ENCODE data around the gene LMO1. TPM values are rescaled to one million over a fixed set of nuclear protein-coding genes. Genes with fewer than 3 reads are reported as not detected.

LMO1 gene
- total RNA-seq, 1 experiment from 2014 or later = 0.27 TPM

DNA sequence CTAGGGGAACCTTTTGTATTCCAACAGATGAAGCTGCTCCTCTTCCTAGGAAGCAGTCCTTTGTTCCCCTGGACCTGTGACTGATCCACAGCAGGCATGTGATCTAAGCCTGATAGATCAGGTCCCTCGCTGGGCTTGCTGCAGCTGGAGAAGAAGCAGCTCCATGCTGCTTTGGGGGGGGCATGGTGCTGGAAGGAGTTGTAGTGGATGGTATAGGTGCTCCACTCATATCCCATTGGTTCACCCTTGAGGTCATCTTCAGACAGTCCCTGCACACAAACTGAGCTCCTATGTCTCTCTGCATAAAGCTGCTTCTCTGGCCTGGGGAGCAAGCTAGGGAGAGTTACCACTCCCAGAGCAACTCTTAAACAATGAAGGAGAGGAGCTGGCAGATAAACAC lies 85.4 kb downstream of the LMO1 start (continued):
- TF ChIP-seq POLR2AphosphoS5 (IDR thresholded peaks at IDR 0.05; ENCODE audit: low read depth, low read length) = no peak
- TF ChIP-seq, protein P1, sequence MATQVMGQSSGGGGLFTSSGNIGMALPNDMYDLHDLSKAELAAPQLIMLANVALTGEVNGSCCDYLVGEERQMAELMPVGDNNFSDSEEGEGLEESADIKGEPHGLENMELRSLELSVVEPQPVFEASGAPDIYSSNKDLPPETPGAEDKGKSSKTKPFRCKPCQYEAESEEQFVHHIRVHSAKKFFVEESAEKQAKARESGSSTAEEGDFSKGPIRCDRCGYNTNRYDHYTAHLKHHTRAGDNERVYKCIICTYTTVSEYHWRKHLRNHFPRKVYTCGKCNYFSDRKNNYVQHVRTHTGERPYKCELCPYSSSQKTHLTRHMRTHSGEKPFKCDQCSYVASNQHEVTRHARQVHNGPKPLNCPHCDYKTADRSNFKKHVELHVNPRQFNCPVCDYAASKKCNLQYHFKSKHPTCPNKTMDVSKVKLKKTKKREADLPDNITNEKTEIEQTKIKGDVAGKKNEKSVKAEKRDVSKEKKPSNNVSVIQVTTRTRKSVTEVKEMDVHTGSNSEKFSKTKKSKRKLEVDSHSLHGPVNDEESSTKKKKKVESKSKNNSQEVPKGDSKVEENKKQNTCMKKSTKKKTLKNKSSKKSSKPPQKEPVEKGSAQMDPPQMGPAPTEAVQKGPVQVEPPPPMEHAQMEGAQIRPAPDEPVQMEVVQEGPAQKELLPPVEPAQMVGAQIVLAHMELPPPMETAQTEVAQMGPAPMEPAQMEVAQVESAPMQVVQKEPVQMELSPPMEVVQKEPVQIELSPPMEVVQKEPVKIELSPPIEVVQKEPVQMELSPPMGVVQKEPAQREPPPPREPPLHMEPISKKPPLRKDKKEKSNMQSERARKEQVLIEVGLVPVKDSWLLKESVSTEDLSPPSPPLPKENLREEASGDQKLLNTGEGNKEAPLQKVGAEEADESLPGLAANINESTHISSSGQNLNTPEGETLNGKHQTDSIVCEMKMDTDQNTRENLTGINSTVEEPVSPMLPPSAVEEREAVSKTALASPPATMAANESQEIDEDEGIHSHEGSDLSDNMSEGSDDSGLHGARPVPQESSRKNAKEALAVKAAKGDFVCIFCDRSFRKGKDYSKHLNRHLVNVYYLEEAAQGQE (IDR thresholded peaks at IDR 0.05; ENCODE audit: low read depth) = no peak

DNA sequence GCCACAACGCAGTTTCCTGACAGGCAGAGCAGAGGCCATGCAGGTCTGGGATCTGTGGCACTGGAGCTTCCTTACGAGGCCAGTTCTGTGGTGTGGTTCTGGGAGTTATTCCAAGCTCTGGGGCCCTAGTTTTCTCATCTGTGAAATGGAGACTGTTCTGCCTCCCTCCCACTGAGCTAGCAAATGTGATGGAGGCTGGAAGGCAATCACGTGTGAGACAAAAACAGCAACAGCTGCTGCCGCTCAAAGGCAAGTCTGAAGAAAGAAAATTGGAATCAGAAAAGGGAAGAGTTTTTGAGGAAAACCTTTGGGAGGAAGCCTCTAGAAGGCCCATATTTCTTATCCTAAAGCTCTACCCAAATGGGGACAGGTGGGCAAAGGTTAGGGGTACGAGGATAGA lies 86.5 kb downstream of the LMO1 start:
- TF ChIP-seq, protein P1 (IDR thresholded peaks at IDR 0.05; ENCODE audit: low read depth) = no peak
- TF ChIP-seq, protein P2, sequence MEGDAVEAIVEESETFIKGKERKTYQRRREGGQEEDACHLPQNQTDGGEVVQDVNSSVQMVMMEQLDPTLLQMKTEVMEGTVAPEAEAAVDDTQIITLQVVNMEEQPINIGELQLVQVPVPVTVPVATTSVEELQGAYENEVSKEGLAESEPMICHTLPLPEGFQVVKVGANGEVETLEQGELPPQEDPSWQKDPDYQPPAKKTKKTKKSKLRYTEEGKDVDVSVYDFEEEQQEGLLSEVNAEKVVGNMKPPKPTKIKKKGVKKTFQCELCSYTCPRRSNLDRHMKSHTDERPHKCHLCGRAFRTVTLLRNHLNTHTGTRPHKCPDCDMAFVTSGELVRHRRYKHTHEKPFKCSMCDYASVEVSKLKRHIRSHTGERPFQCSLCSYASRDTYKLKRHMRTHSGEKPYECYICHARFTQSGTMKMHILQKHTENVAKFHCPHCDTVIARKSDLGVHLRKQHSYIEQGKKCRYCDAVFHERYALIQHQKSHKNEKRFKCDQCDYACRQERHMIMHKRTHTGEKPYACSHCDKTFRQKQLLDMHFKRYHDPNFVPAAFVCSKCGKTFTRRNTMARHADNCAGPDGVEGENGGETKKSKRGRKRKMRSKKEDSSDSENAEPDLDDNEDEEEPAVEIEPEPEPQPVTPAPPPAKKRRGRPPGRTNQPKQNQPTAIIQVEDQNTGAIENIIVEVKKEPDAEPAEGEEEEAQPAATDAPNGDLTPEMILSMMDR (IDR thresholded peaks at IDR 0.05 in 2 of 3, conservative IDR thresholded peaks at IDR 0.05 in 1 of 3; ENCODE audit: borderline replicate concordance in 1 of 3, insufficient read depth in 1 of 3, low read depth in 2 of 3, low read length in 2 of 3) = no peak
- TF ChIP-seq, protein P3, sequence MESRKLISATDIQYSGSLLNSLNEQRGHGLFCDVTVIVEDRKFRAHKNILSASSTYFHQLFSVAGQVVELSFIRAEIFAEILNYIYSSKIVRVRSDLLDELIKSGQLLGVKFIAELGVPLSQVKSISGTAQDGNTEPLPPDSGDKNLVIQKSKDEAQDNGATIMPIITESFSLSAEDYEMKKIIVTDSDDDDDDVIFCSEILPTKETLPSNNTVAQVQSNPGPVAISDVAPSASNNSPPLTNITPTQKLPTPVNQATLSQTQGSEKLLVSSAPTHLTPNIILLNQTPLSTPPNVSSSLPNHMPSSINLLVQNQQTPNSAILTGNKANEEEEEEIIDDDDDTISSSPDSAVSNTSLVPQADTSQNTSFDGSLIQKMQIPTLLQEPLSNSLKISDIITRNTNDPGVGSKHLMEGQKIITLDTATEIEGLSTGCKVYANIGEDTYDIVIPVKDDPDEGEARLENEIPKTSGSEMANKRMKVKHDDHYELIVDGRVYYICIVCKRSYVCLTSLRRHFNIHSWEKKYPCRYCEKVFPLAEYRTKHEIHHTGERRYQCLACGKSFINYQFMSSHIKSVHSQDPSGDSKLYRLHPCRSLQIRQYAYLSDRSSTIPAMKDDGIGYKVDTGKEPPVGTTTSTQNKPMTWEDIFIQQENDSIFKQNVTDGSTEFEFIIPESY (IDR thresholded peaks at IDR 0.05; ENCODE audit: extremely low read depth, insufficient replicate concordance, low read length) = no peak
- TF ChIP-seq RAD21 (IDR thresholded peaks at IDR 0.05; ENCODE audit: low read depth) (no peak), CEBPB (IDR thresholded peaks at IDR 0.05; ENCODE audit: low read depth) (no peak), EZH2 (IDR thresholded peaks at IDR 0.05) (no peak), CBX3 (IDR thresholded peaks at IDR 0.05; ENCODE audit: low read depth) (no peak), TCF7L2 (IDR thresholded peaks at IDR 0.05; ENCODE audit: borderline replicate concordance, extremely low read depth, insufficient read depth, insufficient read length) (no peak), POLR2AphosphoS5 (IDR thresholded peaks at IDR 0.05; ENCODE audit: low read depth, low read length) (no peak), ZFX (IDR thresholded peaks at IDR 0.05) (no peak), SRF (IDR thresholded peaks at IDR 0.05; ENCODE audit: low read depth) (no peak)
- TF ChIP-seq, protein P4, sequence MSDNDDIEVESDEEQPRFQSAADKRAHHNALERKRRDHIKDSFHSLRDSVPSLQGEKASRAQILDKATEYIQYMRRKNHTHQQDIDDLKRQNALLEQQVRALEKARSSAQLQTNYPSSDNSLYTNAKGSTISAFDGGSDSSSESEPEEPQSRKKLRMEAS (IDR thresholded peaks at IDR 0.05) = no peak
- Histone ChIP-seq H3K4me3 (replicated peaks in 1 of 2; ENCODE audit: low read depth in 1 of 2, low read length in 2 of 2) (no peak overlapping the region), H3K4me1 (ENCODE audit: control insufficient read depth in 1 of 2, insufficient read depth in 2 of 2, low read length in 2 of 2) (no peaks in the 10 kb centered on the region), H3K9me3 (ENCODE audit: control insufficient read depth in 1 of 2, insufficient read depth in 1 of 2, low read depth in 1 of 2, low read length in 2 of 2) (no peaks in the 10 kb centered on the region), H3K9me2 (ENCODE audit: insufficient read depth) (no peaks in the 10 kb centered on the region), H3K4me2 (ENCODE audit: low read length) (no peak overlapping the region), H2AFZ (ENCODE audit: low read depth, low read length, poor library complexity, severe bottlenecking) (no peak overlapping the region), H4K20me1 (ENCODE audit: insufficient read depth) (no peaks in the 10 kb centered on the region), H3K27me3 (ENCODE audit: insufficient read depth, low read length) (no peaks in the 10 kb centered on the region), H3K79me2 (ENCODE audit: insufficient read depth, low read length) (no peaks in the 10 kb centered on the region), H3K36me3 (ENCODE audit: control insufficient read depth in 1 of 2, insufficient read depth in 2 of 2, low read length in 2 of 2) (no peaks in the 10 kb centered on the region), H3K9ac (ENCODE audit: low read length) (no peak overlapping the region), H3K27ac (ENCODE audit: low read depth, low read length) (no peak overlapping the region)
- RAD21 ChIA-PET (ENCODE audit: low non-redundant PET in 1 of 2, low total read pairs in 2 of 2, uncharacterized antibody in 2 of 2, unreplicated experiment in 2 of 2) = no interaction called here
- CTCF ChIA-PET = no interaction called here
- no peak for ATAC-seq
- intact Hi-C loops (cut with micrococcal nuclease) = no loop called here
- no peak for DNase-seq (ENCODE audit: low read depth, low spot score)
- no TSS peak for BruUV-seq (replicated peaks)
- POLR2A ChIA-PET = no interaction called here

Data from HCT116 (cell line).